ENCODE measurements around the gene COL6A1. TPM values are rescaled to one million over a fixed set of nuclear protein-coding genes. Genes with fewer than 3 reads are reported as not detected.
A peak's percentile ranks its signal among the peaks of the same experiment; 100 is the strongest.

The COL6A1 gene
- total RNA-seq, 3 donors from 2014 or later: 45.0 to 663 (median 114) TPM

DNA sequence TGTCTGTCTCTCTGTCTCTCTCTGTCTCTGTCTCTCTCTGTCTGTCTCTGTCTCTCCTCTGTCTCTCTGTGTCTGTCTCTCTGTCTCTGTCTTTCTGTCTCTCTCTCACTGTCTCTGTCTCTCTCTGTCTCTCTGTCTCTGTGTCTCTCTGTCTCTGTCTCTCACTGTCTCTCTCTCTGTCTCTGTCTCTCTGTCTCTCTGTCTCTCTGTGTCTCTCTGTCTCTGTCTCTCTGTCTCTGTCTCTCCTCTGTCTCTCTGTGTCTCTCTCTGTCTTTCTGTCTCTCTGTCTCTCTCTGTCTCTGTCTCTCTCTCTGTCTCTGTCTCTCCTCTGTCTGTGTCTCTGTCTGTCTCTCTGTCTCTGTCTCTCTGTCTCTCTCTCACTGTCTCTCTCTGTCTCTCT, 873 bp upstream of the COL6A1 start:
- peaks cover 11% of the 10 kb centered on the region for H3K4me1 ChIP-seq (ENCODE audit: low read depth)
- no peaks in the 10 kb centered on the region for H3K36me3 ChIP-seq (ENCODE audit: low read depth)
- no peaks in the 10 kb centered on the region for H3K9me3 ChIP-seq
- no peak for ATAC-seq
- TF ChIP-seq, protein P1, sequence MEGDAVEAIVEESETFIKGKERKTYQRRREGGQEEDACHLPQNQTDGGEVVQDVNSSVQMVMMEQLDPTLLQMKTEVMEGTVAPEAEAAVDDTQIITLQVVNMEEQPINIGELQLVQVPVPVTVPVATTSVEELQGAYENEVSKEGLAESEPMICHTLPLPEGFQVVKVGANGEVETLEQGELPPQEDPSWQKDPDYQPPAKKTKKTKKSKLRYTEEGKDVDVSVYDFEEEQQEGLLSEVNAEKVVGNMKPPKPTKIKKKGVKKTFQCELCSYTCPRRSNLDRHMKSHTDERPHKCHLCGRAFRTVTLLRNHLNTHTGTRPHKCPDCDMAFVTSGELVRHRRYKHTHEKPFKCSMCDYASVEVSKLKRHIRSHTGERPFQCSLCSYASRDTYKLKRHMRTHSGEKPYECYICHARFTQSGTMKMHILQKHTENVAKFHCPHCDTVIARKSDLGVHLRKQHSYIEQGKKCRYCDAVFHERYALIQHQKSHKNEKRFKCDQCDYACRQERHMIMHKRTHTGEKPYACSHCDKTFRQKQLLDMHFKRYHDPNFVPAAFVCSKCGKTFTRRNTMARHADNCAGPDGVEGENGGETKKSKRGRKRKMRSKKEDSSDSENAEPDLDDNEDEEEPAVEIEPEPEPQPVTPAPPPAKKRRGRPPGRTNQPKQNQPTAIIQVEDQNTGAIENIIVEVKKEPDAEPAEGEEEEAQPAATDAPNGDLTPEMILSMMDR (IDR thresholded peaks at IDR 0.05): no peak
- no peak overlapping the region for H3K4me3 ChIP-seq
- intact Hi-C loops (cut with DNase I, micrococcal nuclease): no loop called here
- DNase-seq: no peak

DNA sequence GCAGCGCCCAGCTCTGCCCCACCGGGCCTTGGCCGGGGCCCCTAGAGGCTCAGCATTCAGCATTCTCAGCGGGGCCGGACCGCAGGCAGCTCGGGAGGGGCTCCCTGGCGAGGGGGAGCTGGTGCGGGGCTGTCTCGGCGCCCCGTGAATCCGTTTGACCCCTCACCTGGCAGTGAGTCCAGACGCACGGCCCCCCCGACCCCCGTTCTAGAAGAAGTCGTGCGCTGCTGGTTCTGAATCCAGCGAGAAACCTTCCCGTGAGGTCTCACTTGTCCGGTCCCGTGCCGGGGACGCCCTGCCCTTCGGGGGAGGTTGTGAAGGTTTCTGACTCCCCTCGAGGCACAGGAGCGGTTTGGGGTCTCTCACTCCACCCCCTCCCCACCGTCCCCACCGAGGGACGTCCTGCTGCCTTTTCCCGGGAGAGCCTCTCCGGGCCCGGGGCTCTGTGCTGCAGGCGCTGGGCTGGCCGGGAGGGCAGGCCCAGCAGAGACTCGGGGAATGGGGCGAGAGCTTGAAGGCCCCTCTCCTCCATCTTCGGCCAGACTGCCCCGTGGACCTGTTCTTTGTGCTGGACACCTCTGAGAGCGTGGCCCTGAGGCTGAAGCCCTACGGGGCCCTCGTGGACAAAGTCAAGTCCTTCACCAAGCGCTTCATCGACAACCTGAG, 655 bp downstream of the COL6A1 start:
- intact Hi-C loops (cut with DNase I, micrococcal nuclease): loop anchor here in 1 of 2 donors (2.0 kb wide), 1 partner anchor 117 kb away; the partner anchor contains the start of gene COL6A2
- H3K36me3 ChIP-seq (ENCODE audit: low read depth): no peaks in the 10 kb centered on the region
- H3K4me3 ChIP-seq: peak overlapping the region; percentile 22
- H3K9me3 ChIP-seq: no peaks in the 10 kb centered on the region
- TF ChIP-seq, protein P1 (IDR thresholded peaks at IDR 0.05): no peak
- peaks cover 11% of the 10 kb centered on the region for H3K4me1 ChIP-seq (ENCODE audit: low read depth)
- peak in 2 of 3 donors; percentile 49 to 56 for DNase-seq
- ATAC-seq: peak; percentile 25

DNA sequence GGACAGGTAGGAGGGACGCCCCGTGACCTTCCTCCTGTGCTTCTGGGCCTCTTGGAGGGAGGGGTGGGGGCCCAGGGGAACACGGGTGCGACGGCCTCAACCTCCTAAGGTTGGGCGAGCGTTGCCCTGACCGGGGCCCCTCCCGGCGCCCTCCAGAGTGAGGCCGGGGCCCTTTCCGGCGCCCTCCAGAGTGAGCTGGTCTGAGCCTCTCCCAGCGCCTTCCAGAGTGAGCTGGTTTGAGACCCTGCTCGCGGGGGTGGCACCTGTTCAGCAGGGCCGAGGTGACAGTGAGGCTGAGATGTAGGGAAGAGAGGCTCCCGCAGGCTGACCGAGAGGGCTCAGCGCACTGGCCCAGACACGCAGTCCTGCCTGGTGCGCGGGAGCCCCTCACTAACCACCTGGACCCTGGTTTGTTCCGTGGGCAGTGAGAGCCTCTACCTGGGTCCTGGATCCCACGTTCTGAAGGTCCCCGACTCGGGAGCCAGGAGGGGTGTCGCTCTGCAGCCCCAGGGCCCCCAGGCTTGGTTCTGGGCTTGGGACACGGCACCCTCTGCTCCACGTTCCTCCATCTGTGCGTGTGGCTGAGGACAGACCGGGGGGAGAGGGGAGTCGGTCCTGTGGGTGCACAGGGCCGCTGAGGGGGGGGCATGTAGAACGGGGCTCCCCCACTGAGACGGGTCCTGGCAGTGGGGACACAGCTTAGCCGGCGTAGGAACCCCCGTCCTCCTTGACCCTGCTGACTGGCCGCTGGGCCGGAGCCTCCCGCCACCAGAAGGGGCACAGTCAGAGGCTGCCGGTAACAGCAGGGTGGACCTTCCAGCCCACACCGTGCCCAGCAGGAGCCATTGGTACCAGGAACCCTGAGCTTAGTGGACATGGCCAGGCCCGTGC, 1.4 kb downstream of the COL6A1 start:
- H3K36me3 ChIP-seq (ENCODE audit: low read depth): no peaks in the 10 kb centered on the region
- DNase-seq: peak in 2 of 3 donors; percentile 31 to 50
- intact Hi-C loops (cut with DNase I, micrococcal nuclease): loop anchor here in 1 of 2 donors (2.0 kb wide), 1 partner anchor 116 kb away; the partner anchor contains the start of gene COL6A2
- no peak for ATAC-seq
- peak overlapping the region; percentile 22 for H3K4me3 ChIP-seq
- H3K9me3 ChIP-seq: no peaks in the 10 kb centered on the region
- H3K4me1 ChIP-seq (ENCODE audit: low read depth): peaks cover 11% of the 10 kb centered on the region
- TF ChIP-seq, protein P1 (IDR thresholded peaks at IDR 0.05): no peak

DNA sequence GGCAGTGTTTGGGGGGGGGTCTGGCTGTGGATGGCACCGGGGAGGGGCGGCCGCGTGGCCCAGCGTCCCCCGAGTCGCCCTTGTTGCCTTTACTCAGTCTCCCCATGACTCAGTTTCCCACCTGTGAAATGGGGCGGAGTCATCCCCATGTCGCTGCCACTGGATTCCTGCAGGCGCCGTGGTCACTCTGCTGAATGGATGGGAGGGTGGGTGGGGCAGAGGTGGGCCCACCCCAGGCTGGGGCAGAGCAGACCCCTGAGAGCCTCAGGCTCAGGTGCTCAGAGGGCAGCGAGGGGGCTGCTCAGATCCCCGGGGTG, 2.0 kb downstream of the COL6A1 start:
- Histone ChIP-seq H3K36me3 (ENCODE audit: low read depth) (no peaks in the 10 kb centered on the region), H3K9me3 (no peaks in the 10 kb centered on the region), H3K4me3 (no peak overlapping the region), H3K4me1 (ENCODE audit: low read depth) (peaks cover 11% of the 10 kb centered on the region)
- TF ChIP-seq, protein P1 (IDR thresholded peaks at IDR 0.05): no peak
- intact Hi-C loops (cut with DNase I, micrococcal nuclease): loop anchor here in 1 of 2 donors (2.0 kb wide), 1 partner anchor 115 kb away; the partner anchor contains the start of gene COL6A2
- no peak for ATAC-seq
- peak in 1 of 3 donors; percentile 25 for DNase-seq

DNA sequence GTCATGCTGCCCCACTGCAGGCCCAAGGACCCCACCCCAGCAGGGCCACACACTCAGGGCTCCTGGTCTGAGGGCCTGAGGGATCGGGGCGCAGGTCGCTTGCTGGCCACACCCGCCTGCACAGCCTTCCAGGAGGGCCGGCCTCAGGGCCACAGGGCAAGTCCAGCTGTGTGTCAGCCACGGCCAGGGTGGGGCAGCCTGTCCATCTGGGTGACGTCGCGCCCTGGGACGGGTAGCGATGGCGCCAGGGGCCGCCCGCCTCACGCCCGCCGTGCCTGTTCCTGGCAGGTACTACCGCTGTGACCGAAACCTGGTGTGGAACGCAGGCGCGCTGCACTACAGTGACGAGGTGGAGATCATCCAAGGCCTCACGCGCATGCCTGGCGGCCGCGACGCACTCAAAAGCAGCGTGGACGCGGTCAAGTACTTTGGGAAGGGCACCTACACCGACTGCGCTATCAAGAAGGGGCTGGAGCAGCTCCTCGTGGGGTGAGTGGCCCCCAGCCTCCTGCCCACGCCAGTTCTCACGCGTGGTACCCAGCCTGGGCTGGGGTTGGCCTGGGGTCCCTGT, 2.5 kb downstream of the COL6A1 start:
- H3K4me3 ChIP-seq: no peak overlapping the region
- DNase-seq: peak; percentile 26 to 63 (median 50)
- no peaks in the 10 kb centered on the region for H3K36me3 ChIP-seq (ENCODE audit: low read depth)
- intact Hi-C loops (cut with DNase I, micrococcal nuclease): loop anchor here in 1 of 2 donors (2.0 kb wide), 1 partner anchor 115 kb away; the partner anchor contains the start of gene COL6A2
- TF ChIP-seq, protein P1 (IDR thresholded peaks at IDR 0.05): no peak
- peaks cover 11% of the 10 kb centered on the region for H3K4me1 ChIP-seq (ENCODE audit: low read depth)
- peak; percentile 3 for ATAC-seq
- H3K9me3 ChIP-seq: no peaks in the 10 kb centered on the region
